Keratinocyte (primary cell): ENCODE measurements around the gene BRICD5. TPM values are rescaled to one million over a fixed set of nuclear protein-coding genes. Genes with fewer than 3 reads are reported as not detected.

Experiments used
- DNase-seq: peaks from one replicate; pipeline ENCODE4 v3.0.0-alpha.2; 2011; ENCODE audit warnings: low read depth, missing footprints, low spot score
- FAIRE-seq: peaks from 2 replicates; lab custom pipeline; 2011; peaks lifted over from hg19 to GRCh38; lab: Jason Lieb, UNC
- H2AFZ ChIP-seq: 2 replicates; pipeline ENCODE4 v1.6.0; 2012; ENCODE audit warnings: low read length, control low read depth, inconsistent platforms; ENCODE audit not compliant: control insufficient read depth
- H3K27ac ChIP-seq: 2 replicates; pipeline ENCODE4 v1.5.1; 2011; ENCODE audit warnings: low read length; ENCODE audit not compliant: control insufficient read depth, insufficient read depth
- H3K27me3 ChIP-seq: 3 replicates; pipeline ENCODE4 v1.6.0; 2011; ENCODE audit warnings: low read length; ENCODE audit not compliant: control insufficient read depth, insufficient read depth; ENCODE audit errors: extremely low read depth
- H3K36me3 ChIP-seq, 2 experiments: 2 replicates in 1 of 2; 3 replicates in 1 of 2; pipeline ENCODE4 v1.5.1; 2011; ENCODE audit warnings: low read length in 2 of 2, mild to moderate bottlenecking in 1 of 2; ENCODE audit not compliant: control insufficient read depth in 2 of 2, insufficient read depth in 2 of 2; ENCODE audit errors: extremely low read depth in 1 of 2
- H3K4me1 ChIP-seq: 3 replicates; pipeline ENCODE4 v1.5.1; 2011; ENCODE audit warnings: low read length; ENCODE audit not compliant: control insufficient read depth, insufficient read depth; ENCODE audit errors: extremely low read depth
- H3K4me2 ChIP-seq: 3 replicates; pipeline ENCODE4 v1.6.0; 2011; ENCODE audit warnings: low read depth, low read length; ENCODE audit not compliant: control insufficient read depth, insufficient read depth; ENCODE audit errors: extremely low read depth
- H3K4me3 ChIP-seq, 3 experiments: fragments of 200-600 bp in 1 of 3; sonication (generic) in 1 of 3; 2 replicates in 2 of 3; 3 replicates in 1 of 3; pipeline ENCODE4 v1.5.1; 2011 to 2016; ENCODE audit warnings: low read length in 3 of 3, mild to moderate bottlenecking in 3 of 3, control low read depth in 2 of 3, inconsistent platforms in 1 of 3, low read depth in 1 of 3, mixed read lengths in 1 of 3, mixed run types in 1 of 3, moderate library complexity in 1 of 3; ENCODE audit not compliant: control insufficient read depth in 2 of 3, insufficient read depth in 2 of 3; ENCODE audit errors: extremely low read depth in 1 of 3
- H3K79me2 ChIP-seq: 2 replicates; pipeline ENCODE4 v1.6.0; 2012; ENCODE audit warnings: low read length; ENCODE audit not compliant: control insufficient read depth, insufficient read depth
- H3K9ac ChIP-seq: 3 replicates; pipeline ENCODE4 v1.6.0; 2011; ENCODE audit warnings: low read length; ENCODE audit not compliant: control insufficient read depth, insufficient read depth; ENCODE audit errors: extremely low read depth
- H3K9me1 ChIP-seq: 3 replicates; pipeline ENCODE4 v1.6.0; 2011; ENCODE audit warnings: low read length; ENCODE audit not compliant: control insufficient read depth, insufficient read depth; ENCODE audit errors: extremely low read depth
- H3K9me3 ChIP-seq: 2 replicates; pipeline ENCODE4 v1.5.1; 2012; ENCODE audit warnings: low read depth, low read length; ENCODE audit not compliant: control insufficient read depth
- H4K20me1 ChIP-seq: 3 replicates; pipeline ENCODE4 v1.6.0; 2011; ENCODE audit warnings: low read length; ENCODE audit not compliant: control insufficient read depth, insufficient read depth; ENCODE audit errors: extremely low read depth
- CTCF ChIP-seq, 3 experiments: IDR thresholded peaks in 1 of 3; conservative IDR thresholded peaks in 1 of 3; optimal IDR thresholded peaks in 1 of 3; 2 replicates in 2 of 3; 3 replicates in 1 of 3; pipeline versions ENCODE3 to v1.5.1; 2011; ENCODE audit warnings: low read length in 3 of 3, mild to moderate bottlenecking in 3 of 3, moderate library complexity in 2 of 3, control low read depth in 1 of 3, inconsistent platforms in 1 of 3; ENCODE audit not compliant: insufficient read depth in 2 of 3; ENCODE audit errors: extremely low read depth in 1 of 3
- EZH2 ChIP-seq: IDR thresholded peaks from one replicate; pipeline ENCODE4 v1.6.1; 2012; ENCODE audit warnings: inconsistent platforms, mild to moderate bottlenecking, low read length, moderate library complexity
- dilution Hi-C: fragments of 300-500 bp; cut with MboI; formaldehyde crosslinking; loops from one replicate; pipeline ENCODE4 v1.7.0; 2020; ENCODE audit warnings: low sequenced_read_pairs; ENCODE audit not compliant: extremely low pct_ligation_motif_present
- polyA plus RNA-seq, 5 experiments: library from polyadenylated mRNA; depleted of rRNA in 3 of 5; stranded (reverse) in 3 of 5; stranded (forward) in 1 of 5; unstranded in 1 of 5; fragments of >200 nt; gene quantifications; 1 replicate in 1 of 5; 2 replicates in 3 of 5; 3 replicates in 1 of 5; pipeline versions ENCODE4 v1.2.1 to v1.2.3, GENCODE V29; 2011 to 2012; ENCODE audit warnings: missing spikeins in 2 of 5, low read depth in 1 of 5, low replicate concordance in 1 of 5

Gene BRICD5
- polyA plus RNA-seq, 1 donor (not counting 4 experiments of a cell fraction or from before 2014, with no cell fraction given) = 1.8 TPM

GRCh38 chr16:2160915-2161551 is 49.6 kb downstream of the BRICD5 start:
- peak overlapping the region; percentile 51 for H3K27ac ChIP-seq
- H3K4me1 ChIP-seq = peaks cover 65% of the 10 kb centered on the region
- peak overlapping the region; percentile 55 for H3K4me2 ChIP-seq
- peaks cover 5 to 9% of the 10 kb centered on the region in 2 experiments for H3K36me3 ChIP-seq
- H3K9me1 ChIP-seq = peaks cover 6% of the 10 kb centered on the region
- no peak for FAIRE-seq
- dilution Hi-C loops = no loop called here
- H3K79me2 ChIP-seq = peaks cover 70% of the 10 kb centered on the region
- no peaks in the 10 kb centered on the region for H3K9me3 ChIP-seq
- H2AFZ ChIP-seq = no peak overlapping the region
- H3K4me3 ChIP-seq = no peak overlapping the region
- no peaks in the 10 kb centered on the region for H3K27me3 ChIP-seq
- H3K9ac ChIP-seq = peak overlapping the region; percentile 50
- DNase-seq = no peak
- TF ChIP-seq CTCF (optimal IDR thresholded peaks at IDR 0.05 in 1 of 3, IDR thresholded peaks at IDR 0.05 in 1 of 3, conservative IDR thresholded peaks at IDR 0.05 in 1 of 3; ENCODE audit: extremely low read depth in 1 of 3, insufficient read depth in 2 of 3, low read length in 3 of 3) (no peak), EZH2 (no peak)
- H4K20me1 ChIP-seq = peaks cover 38% of the 10 kb centered on the region

Other genes with a start within 250 kb of the BRICD5 start
- gene RPS2, start 246.0 kb downstream of the BRICD5 start, polyA plus RNA-seq = 2,750 to 6,036 TPM (median 3,573 TPM) in 3 replicates
- not detected in 3 replicates for gene RNF151, start 244.0 kb downstream of the BRICD5 start, polyA plus RNA-seq
- gene TBL3, start 238.8 kb downstream of the BRICD5 start, polyA plus RNA-seq = 27.8 to 45.1 TPM (median 40.1 TPM) in 3 replicates
- 0.38 to 1.1 TPM (median 0.54 TPM) in 3 replicates for gene NOXO1, start 229.4 kb downstream of the BRICD5 start, polyA plus RNA-seq
- gene GFER, start 226.7 kb downstream of the BRICD5 start, polyA plus RNA-seq = 10.3 to 13.4 TPM (median 12.0 TPM) in 3 replicates
- 0.12 to 0.30 TPM (median 0.28 TPM) in 3 replicates for gene SYNGR3, start 220.9 kb downstream of the BRICD5 start, polyA plus RNA-seq
- gene ZNF598, start 201.0 kb downstream of the BRICD5 start, polyA plus RNA-seq = 18.0 to 35.5 TPM (median 24.0 TPM) in 3 replicates
- gene NPW, start 191.1 kb downstream of the BRICD5 start, polyA plus RNA-seq = 0.23 TPM in 1 of 3 replicates, not detected in the others
- gene NHERF2, start 184.0 kb downstream of the BRICD5 start, polyA plus RNA-seq = 5.9 to 10.1 TPM (median 9.0 TPM) in 3 replicates
- 8.5 to 16.0 TPM (median 10.9 TPM) in 3 replicates for gene NTHL1, start 163.0 kb downstream of the BRICD5 start, polyA plus RNA-seq
- 22.6 to 28.8 TPM (median 23.3 TPM) in 3 replicates for gene TSC2, start 162.9 kb downstream of the BRICD5 start, polyA plus RNA-seq
- 10.6 to 22.9 TPM (median 16.4 TPM) in 3 replicates for gene PKD1, start 75.0 kb downstream of the BRICD5 start, polyA plus RNA-seq
- 0.44 to 0.91 TPM (median 0.58 TPM) in 3 replicates for gene RAB26, start 62.2 kb downstream of the BRICD5 start, polyA plus RNA-seq
- gene TRAF7, start 55.1 kb downstream of the BRICD5 start, polyA plus RNA-seq = 38.4 to 52.1 TPM (median 45.9 TPM) in 3 replicates
- gene CASKIN1, start 14.3 kb downstream of the BRICD5 start, polyA plus RNA-seq = 0.01 to 0.45 TPM (median 0.04 TPM) in 3 replicates
- 35.7 to 68.9 TPM (median 54.7 TPM) in 3 replicates for gene MLST8, start 5.4 kb downstream of the BRICD5 start, polyA plus RNA-seq
- 10.3 to 18.0 TPM (median 10.4 TPM) in 3 replicates for gene PGP, start 4.0 kb upstream of the BRICD5 start, polyA plus RNA-seq
- 10.5 to 24.7 TPM (median 11.1 TPM) in 3 replicates for gene E4F1, start 12.7 kb upstream of the BRICD5 start, polyA plus RNA-seq
- 0.31 to 1.1 TPM (median 0.41 TPM) in 3 replicates for gene DNASE1L2, start 25.6 kb upstream of the BRICD5 start, polyA plus RNA-seq
- 19.7 to 32.0 TPM (median 24.2 TPM) in 3 replicates for gene ECI1, start 40.7 kb upstream of the BRICD5 start, polyA plus RNA-seq
- gene RNPS1, start 57.3 kb upstream of the BRICD5 start, polyA plus RNA-seq = 79.2 to 226 TPM (median 89.4 TPM) in 3 replicates
- gene ABCA3, start 129.9 kb upstream of the BRICD5 start, polyA plus RNA-seq = 0.06 to 0.08 TPM (median 0.08 TPM) in 3 replicates
- gene CCNF, start 218.6 kb upstream of the BRICD5 start, polyA plus RNA-seq = 1.3 to 8.3 TPM (median 3.5 TPM) in 3 replicates
- gene TEDC2, start 249.2 kb upstream of the BRICD5 start, polyA plus RNA-seq = 2.4 to 2.8 TPM (median 2.7 TPM) in 3 replicates